Liver (tissue), 9 donors: ENCODE data around the gene PDGFC. TPM values are rescaled to one million over a fixed set of nuclear protein-coding genes. Genes with fewer than 3 reads are reported as not detected.

Source experiments
- DNase-seq: peaks from one replicate; pipeline ENCODE4 v3.0.0-alpha.2; 2017; ENCODE audit warnings: low spot score
- H3K27ac ChIP-seq, 2 donors: one replicate each; pipeline ENCODE4 v1.7.0; 2013; ENCODE audit warnings: inconsistent platforms in 2 of 2, low read length in 2 of 2, control low read depth in 1 of 2, low read depth in 1 of 2, mild to moderate bottlenecking in 1 of 2
- H3K27me3 ChIP-seq, 4 donors: one replicate each; pipeline versions ENCODE4 v1.6.1 to v1.7.0; 2013; ENCODE audit warnings: low read length in 3 of 4, inconsistent platforms in 1 of 4, mild to moderate bottlenecking in 1 of 4, moderate library complexity in 1 of 4; ENCODE audit not compliant: control insufficient read depth in 4 of 4, insufficient read depth in 4 of 4
- H3K36me3 ChIP-seq, 4 donors: one replicate each; pipeline versions ENCODE4 v1.6.1 to v1.7.0; 2013; ENCODE audit warnings: low read length in 3 of 4, mild to moderate bottlenecking in 3 of 4, low read depth in 1 of 4, moderate library complexity in 1 of 4; ENCODE audit not compliant: control insufficient read depth in 4 of 4, insufficient read depth in 3 of 4
- H3K4me1 ChIP-seq, 4 donors: one replicate each; pipeline versions ENCODE4 v1.6.1 to v1.7.0; 2013; ENCODE audit warnings: low read length in 3 of 4, mild to moderate bottlenecking in 3 of 4, moderate library complexity in 1 of 4; ENCODE audit not compliant: control insufficient read depth in 4 of 4, insufficient read depth in 4 of 4
- H3K4me3 ChIP-seq, 3 donors: one replicate each; pipeline versions ENCODE4 v1.6.1 to v1.7.0; 2013; ENCODE audit warnings: low read length in 3 of 3, control low read depth in 1 of 3, low read depth in 1 of 3, mild to moderate bottlenecking in 1 of 3
- H3K9ac ChIP-seq, 2 donors: one replicate each; pipeline ENCODE4 v1.7.0; 2013; ENCODE audit warnings: low read length in 2 of 2, mild to moderate bottlenecking in 2 of 2, moderate library complexity in 2 of 2, control low read depth in 1 of 2, low read depth in 1 of 2
- H3K9me3 ChIP-seq, 4 donors: one replicate each; pipeline versions ENCODE4 v1.6.1 to v1.7.0; 2013; ENCODE audit warnings: low read length in 3 of 4; ENCODE audit not compliant: control insufficient read depth in 4 of 4
- EGR1 ChIP-seq, 2 donors: IDR thresholded peaks; 2 replicates each; pipeline ENCODE4 v1.6.1; 2016 to 2018; ENCODE audit warnings: antibody characterized with exemption in 2 of 2, low read depth in 2 of 2
- FOXA1 ChIP-seq: IDR thresholded peaks from 2 replicates; pipeline ENCODE4 v1.6.1; 2016; ENCODE audit warnings: antibody characterized with exemption
- GABPA ChIP-seq, 2 donors: IDR thresholded peaks in 1 of 2; conservative IDR thresholded peaks in 1 of 2; 2 replicates each; pipeline ENCODE4 v1.6.1; 2016; ENCODE audit warnings: antibody characterized with exemption in 2 of 2, mild to moderate bottlenecking in 1 of 2, moderate library complexity in 1 of 2
- HNF4A ChIP-seq, 2 donors: conservative IDR thresholded peaks; 2 replicates each; pipeline ENCODE4 v1.6.1; 2016; ENCODE audit warnings: antibody characterized with exemption in 2 of 2, mild to moderate bottlenecking in 2 of 2
- HNF4G ChIP-seq: IDR thresholded peaks from 2 replicates; pipeline ENCODE4 v1.6.1; 2016; ENCODE audit warnings: antibody characterized with exemption
- JUND ChIP-seq, 2 donors: IDR thresholded peaks; 2 replicates each; pipeline ENCODE4 v1.6.1; 2016; ENCODE audit warnings: antibody characterized with exemption in 2 of 2
- NR2F2 ChIP-seq: IDR thresholded peaks from 2 replicates; pipeline ENCODE4 v1.6.1; 2016; ENCODE audit warnings: antibody characterized with exemption
- RAD21 ChIP-seq, 2 donors: IDR thresholded peaks; 2 replicates each; pipeline ENCODE4 v1.6.1; 2016; ENCODE audit warnings: antibody characterized with exemption in 2 of 2, mild to moderate bottlenecking in 2 of 2
- RXRA ChIP-seq, 2 donors: IDR thresholded peaks; 2 replicates each; pipeline ENCODE4 v1.6.1; 2017 to 2018; ENCODE audit warnings: antibody characterized with exemption in 2 of 2, mild to moderate bottlenecking in 1 of 2
- WGBS: extraction: QIAGEN DNeasy Blood & Tissue Kit; methylation state at CpG from one replicate; pipeline ENCODE4 v1.1.7; 2013; 5-methylcytosine and 5-hydroxymethylcytosine counted together
- polyA plus RNA-seq, 2 donors: library from polyadenylated mRNA; stranded (reverse) in 1 of 2; unstranded in 1 of 2; fragments of 200-250 nt in 1 of 2; fragments of >200 nt in 1 of 2; fragmentation: Nextera tagmentation in 1 of 2; extraction: Ambion mirVana in 1 of 2; gene quantifications; one replicate each; pipeline versions ENCODE4 v1.2.1 to v1.2.3, GENCODE V29; 2013 to 2015
- total RNA-seq, 2 donors: library from RNA; depleted of rRNA; stranded (reverse); fragments of >200 nt; gene quantifications; one replicate each; pipeline ENCODE4 v1.2.3, GENCODE V29; 2014
- TF ChIP-seq, protein P1 (sequence below): IDR thresholded peaks from 2 replicates; pipeline ENCODE4 v1.6.1; 2016; ENCODE audit warnings: antibody characterized with exemption
- TF ChIP-seq, protein P2 (sequence below): IDR thresholded peaks from 2 replicates; pipeline ENCODE4 v1.6.1; 2016; ENCODE audit warnings: antibody characterized with exemption
- TF ChIP-seq, protein P3 (sequence below): fragments of 150-350 bp; IDR thresholded peaks from 2 replicates; pipeline ENCODE4 v1.5.1; 2017; ENCODE audit warnings: improper control_type of control experiment, low read depth, low read length; ENCODE audit not compliant: missing input control
- donor health status: healthy.
- donor health status: healthy.
- donor health status: healthy.
- donor health status: healthy.
- donor health status: healthy.

Gene PDGFC
- total and polyA plus RNA-seq, 4 donors, result 5.8 to 25.7 (median 9.7) TPM

DNA sequence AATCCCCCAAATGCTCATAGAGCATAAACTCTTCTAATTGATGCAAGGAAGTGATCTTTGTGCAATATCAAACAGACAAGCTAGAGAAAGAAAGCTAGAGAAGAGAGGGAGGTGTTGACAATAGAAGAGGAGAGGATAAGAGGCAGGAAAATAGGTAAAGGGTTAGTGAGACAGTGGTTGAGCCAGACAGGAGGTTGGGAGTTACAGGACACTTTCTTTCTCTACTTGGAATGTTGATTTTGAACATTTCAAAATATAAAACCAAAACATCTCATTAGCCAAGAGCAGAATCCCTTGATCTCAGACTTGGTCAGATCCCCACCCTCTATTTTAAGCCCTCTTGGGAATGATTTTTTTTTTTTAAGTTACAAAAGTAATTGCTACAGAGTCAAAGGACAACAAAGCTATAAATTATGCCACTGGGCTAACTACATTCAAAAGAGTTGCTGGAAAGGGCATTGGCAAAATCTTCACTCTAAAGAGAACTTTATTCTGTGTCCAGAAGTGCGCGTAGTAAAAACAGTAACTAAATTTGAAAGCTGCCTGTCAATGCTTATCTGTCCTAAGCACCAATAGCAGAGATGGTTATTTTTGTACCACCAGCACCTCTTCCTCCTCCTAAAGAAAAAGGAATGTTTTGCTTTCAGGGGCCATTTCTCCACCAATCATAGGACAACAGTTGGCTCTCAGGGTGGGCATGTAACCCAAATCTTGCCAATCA lies 133.8 kb downstream of the PDGFC start:
- peaks cover 0 to 7% (median 1%) of the 10 kb centered on the region in 4 donors for H3K9me3 ChIP-seq
- WGBS, result 98% methylated on average over 2 of the region's 2 CpGs
- no peak overlapping the region for H3K9ac ChIP-seq
- H3K27ac ChIP-seq, result no peak overlapping the region
- no peaks in the 10 kb centered on the region for H3K27me3 ChIP-seq
- H3K4me1 ChIP-seq, result no peaks in the 10 kb centered on the region
- H3K4me3 ChIP-seq, result no peak overlapping the region
- no peak for TF ChIP-seq HNF4G
- no peak for TF ChIP-seq NR2F2
- TF ChIP-seq, protein P1, sequence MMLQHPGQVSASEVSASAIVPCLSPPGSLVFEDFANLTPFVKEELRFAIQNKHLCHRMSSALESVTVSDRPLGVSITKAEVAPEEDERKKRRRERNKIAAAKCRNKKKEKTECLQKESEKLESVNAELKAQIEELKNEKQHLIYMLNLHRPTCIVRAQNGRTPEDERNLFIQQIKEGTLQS, result no peak
- TF ChIP-seq FOXA1, result no peak
- TF ChIP-seq, protein P2, sequence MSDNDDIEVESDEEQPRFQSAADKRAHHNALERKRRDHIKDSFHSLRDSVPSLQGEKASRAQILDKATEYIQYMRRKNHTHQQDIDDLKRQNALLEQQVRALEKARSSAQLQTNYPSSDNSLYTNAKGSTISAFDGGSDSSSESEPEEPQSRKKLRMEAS, result no peak
- no peak for TF ChIP-seq RAD21 (IDR thresholded peaks at IDR 0.05)
- no peaks in the 10 kb centered on the region for H3K36me3 ChIP-seq
- DNase-seq, result no peak

DNA sequence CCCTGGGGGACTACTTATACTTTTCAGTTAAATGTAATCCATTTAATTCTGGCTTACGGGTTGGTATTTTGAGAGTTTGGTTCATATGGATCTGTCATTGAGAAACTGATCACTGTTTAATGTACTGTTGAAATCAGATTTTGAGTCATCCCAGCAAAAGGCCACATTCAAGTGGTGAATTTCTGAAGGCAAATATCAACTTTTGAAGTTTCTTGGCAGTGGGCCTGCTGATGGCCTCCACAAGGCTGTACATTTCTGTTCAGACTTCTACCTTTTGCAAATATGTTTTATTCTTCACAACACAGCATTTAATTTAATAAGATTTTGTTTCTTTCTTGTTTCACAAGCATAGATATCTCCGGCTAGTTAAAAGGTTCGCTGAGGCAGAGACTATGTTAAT lies 138.7 kb downstream of the PDGFC start:
- no peak overlapping the region for H3K4me3 ChIP-seq
- WGBS, result 95% methylated on average over 3 of the region's 3 CpGs
- TF ChIP-seq, protein P2, result no peak
- TF ChIP-seq HNF4A (conservative IDR thresholded peaks at IDR 0.05) (no peak), FOXA1 (no peak), RXRA (IDR thresholded peaks at IDR 0.05) (no peak), GABPA (IDR thresholded peaks at IDR 0.05 in 1 of 2, conservative IDR thresholded peaks at IDR 0.05 in 1 of 2) (no peak), JUND (IDR thresholded peaks at IDR 0.05) (no peak)
- TF ChIP-seq, protein P3, sequence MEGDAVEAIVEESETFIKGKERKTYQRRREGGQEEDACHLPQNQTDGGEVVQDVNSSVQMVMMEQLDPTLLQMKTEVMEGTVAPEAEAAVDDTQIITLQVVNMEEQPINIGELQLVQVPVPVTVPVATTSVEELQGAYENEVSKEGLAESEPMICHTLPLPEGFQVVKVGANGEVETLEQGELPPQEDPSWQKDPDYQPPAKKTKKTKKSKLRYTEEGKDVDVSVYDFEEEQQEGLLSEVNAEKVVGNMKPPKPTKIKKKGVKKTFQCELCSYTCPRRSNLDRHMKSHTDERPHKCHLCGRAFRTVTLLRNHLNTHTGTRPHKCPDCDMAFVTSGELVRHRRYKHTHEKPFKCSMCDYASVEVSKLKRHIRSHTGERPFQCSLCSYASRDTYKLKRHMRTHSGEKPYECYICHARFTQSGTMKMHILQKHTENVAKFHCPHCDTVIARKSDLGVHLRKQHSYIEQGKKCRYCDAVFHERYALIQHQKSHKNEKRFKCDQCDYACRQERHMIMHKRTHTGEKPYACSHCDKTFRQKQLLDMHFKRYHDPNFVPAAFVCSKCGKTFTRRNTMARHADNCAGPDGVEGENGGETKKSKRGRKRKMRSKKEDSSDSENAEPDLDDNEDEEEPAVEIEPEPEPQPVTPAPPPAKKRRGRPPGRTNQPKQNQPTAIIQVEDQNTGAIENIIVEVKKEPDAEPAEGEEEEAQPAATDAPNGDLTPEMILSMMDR, result no peak

DNA sequence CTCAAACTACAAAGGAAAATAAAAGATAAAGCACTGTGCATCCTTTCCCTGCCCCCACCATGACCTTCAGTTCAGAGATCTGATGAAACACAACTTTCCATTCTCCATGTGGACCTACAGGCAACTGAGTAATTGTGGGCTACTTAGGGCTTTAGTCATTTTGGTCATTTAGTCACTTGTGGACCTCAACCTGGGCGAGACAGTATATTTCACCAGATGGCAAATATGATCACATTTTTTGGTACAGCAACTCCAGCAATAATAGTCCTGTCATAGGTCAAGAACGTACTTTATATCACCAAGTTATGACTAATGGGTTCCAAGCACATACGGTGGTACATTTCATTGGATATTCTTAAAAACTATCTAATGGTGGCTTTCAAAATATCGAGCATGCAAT lies 141.2 kb downstream of the PDGFC start:
- H3K27me3 ChIP-seq, result no peaks in the 10 kb centered on the region
- H3K4me1 ChIP-seq, result peaks cover 0 to 6% (median 1%) of the 10 kb centered on the region in 4 donors
- TF ChIP-seq HNF4G, result no peak
- TF ChIP-seq NR2F2, result no peak
- TF ChIP-seq, protein P2, result no peak
- TF ChIP-seq RAD21 (IDR thresholded peaks at IDR 0.05), result no peak
- no peak for TF ChIP-seq EGR1 (IDR thresholded peaks at IDR 0.05; ENCODE audit: low read depth in 2 of 2)
- TF ChIP-seq HNF4A (conservative IDR thresholded peaks at IDR 0.05), result peak in 1 of 2 donors; percentile 20
- 95% methylated on average over 4 of the region's 4 CpGs for WGBS
- no peak for DNase-seq
- H3K4me3 ChIP-seq, result no peak overlapping the region
- H3K9ac ChIP-seq, result no peak overlapping the region
- H3K36me3 ChIP-seq, result no peaks in the 10 kb centered on the region
- H3K9me3 ChIP-seq, result no peaks in the 10 kb centered on the region
- H3K27ac ChIP-seq, result no peak overlapping the region

More for the DNA sequence above, 138.7 kb downstream of the PDGFC start:
- peaks cover 0 to 3% (median 1%) of the 10 kb centered on the region in 4 donors for H3K4me1 ChIP-seq
- no peak overlapping the region for H3K9ac ChIP-seq
- H3K9me3 ChIP-seq, result no peaks in the 10 kb centered on the region
- no peaks in the 10 kb centered on the region for H3K36me3 ChIP-seq
- H3K27me3 ChIP-seq, result no peaks in the 10 kb centered on the region
- DNase-seq, result no peak
- no peak overlapping the region for H3K27ac ChIP-seq
